ENCODE data around the gene SLC8A1. TPM values are rescaled to one million over a fixed set of nuclear protein-coding genes. Genes with fewer than 3 reads are reported as not detected.

The SLC8A1 gene
- total RNA-seq, 4 donors from 2014 or later = 2.2 to 45.0 (median 9.6) TPM

- no peaks in the 10 kb centered on the region for H3K36me3 ChIP-seq
- H3K4me3 ChIP-seq = no peak overlapping the region
- TF ChIP-seq, protein P1, sequence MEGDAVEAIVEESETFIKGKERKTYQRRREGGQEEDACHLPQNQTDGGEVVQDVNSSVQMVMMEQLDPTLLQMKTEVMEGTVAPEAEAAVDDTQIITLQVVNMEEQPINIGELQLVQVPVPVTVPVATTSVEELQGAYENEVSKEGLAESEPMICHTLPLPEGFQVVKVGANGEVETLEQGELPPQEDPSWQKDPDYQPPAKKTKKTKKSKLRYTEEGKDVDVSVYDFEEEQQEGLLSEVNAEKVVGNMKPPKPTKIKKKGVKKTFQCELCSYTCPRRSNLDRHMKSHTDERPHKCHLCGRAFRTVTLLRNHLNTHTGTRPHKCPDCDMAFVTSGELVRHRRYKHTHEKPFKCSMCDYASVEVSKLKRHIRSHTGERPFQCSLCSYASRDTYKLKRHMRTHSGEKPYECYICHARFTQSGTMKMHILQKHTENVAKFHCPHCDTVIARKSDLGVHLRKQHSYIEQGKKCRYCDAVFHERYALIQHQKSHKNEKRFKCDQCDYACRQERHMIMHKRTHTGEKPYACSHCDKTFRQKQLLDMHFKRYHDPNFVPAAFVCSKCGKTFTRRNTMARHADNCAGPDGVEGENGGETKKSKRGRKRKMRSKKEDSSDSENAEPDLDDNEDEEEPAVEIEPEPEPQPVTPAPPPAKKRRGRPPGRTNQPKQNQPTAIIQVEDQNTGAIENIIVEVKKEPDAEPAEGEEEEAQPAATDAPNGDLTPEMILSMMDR (IDR thresholded peaks at IDR 0.05) = no peak
- H3K4me1 ChIP-seq = peaks cover 0 to 38% (median 0%) of the 10 kb centered on the region in 3 donors
- no peak for DNase-seq
- WGBS, 2 donors = 63 to 69% methylated on average over 2 of the region's 2 CpGs
- intact Hi-C loops (cut with DNase I) = no loop called here
- H3K27ac ChIP-seq = no peak overlapping the region
- H3K9me3 ChIP-seq = no peaks in the 10 kb centered on the region
- H3K27me3 ChIP-seq = no peaks in the 10 kb centered on the region
Measured at GRCh38 chr2:40097691-40098385, 354.1 kb downstream of the SLC8A1 start.

DNA sequence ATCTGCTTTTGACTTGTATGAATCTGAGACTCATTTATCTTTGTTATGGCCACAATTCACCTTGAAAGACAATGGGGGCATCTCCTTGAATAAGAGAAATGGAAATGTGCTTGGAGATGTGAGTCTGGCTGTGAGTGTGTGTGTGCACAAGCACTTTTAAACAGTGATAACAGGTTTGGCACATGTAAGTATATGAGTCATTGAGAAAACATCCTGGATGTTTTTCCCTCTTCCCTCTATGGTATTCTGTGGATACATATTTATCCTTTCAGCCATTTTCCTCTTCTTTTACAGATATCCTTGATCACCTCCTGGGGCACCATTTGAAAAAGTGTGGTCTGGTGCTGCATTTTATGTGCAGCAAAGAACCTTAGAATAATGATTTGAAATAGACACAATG is 355.5 kb downstream of the SLC8A1 start:
- H3K4me3 ChIP-seq = no peak overlapping the region
- peaks cover 0 to 34% (median 0%) of the 10 kb centered on the region in 3 donors for H3K4me1 ChIP-seq
- H3K36me3 ChIP-seq = no peaks in the 10 kb centered on the region
- TF ChIP-seq, protein P1 (IDR thresholded peaks at IDR 0.05) = no peak
- TF ChIP-seq POLR2A (IDR thresholded peaks at IDR 0.05) = no peak
- DNase-seq = no peak
- H3K27ac ChIP-seq = no peak overlapping the region
- intact Hi-C loops (cut with DNase I) = no loop called here
- H3K9me3 ChIP-seq = no peaks in the 10 kb centered on the region
- no peaks in the 10 kb centered on the region for H3K27me3 ChIP-seq

DNA sequence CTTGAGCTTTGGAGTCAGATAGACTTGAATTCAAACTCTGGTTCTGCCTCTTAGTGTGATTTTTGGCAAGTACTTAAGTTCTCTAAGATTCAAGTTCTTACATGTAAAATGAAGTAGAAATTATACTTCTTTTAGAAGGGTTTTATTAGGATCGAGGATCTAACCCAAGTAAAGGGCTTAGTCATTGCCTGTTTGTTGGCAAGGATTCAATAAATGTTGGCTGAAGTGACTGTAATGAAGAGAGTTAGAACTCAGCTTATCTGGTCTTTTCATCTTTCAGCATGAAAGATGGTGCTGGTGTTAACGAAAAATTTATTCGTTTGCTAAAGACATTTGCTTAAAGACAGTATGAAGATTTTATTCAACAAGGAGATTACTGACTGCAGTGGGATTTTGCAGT is 356.9 kb downstream of the SLC8A1 start:
- 13 to 15% methylated on average over 3 of the region's 3 CpGs for whole genome bisulfite sequencing, 2 donors
- H3K27ac ChIP-seq = peak overlapping the region in 2 of 4 donors; percentile 26 to 35
- H3K27me3 ChIP-seq = no peaks in the 10 kb centered on the region
- peaks cover 0 to 34% (median 0%) of the 10 kb centered on the region in 3 donors for H3K4me1 ChIP-seq
- intact Hi-C loops (cut with DNase I) = no loop called here
- no peaks in the 10 kb centered on the region for H3K36me3 ChIP-seq
- TF ChIP-seq, protein P1 (IDR thresholded peaks at IDR 0.05) = no peak
- no peak for TF ChIP-seq POLR2A (IDR thresholded peaks at IDR 0.05)
- DNase-seq = no peak
- H3K4me3 ChIP-seq = no peak overlapping the region
- no peaks in the 10 kb centered on the region for H3K9me3 ChIP-seq

GRCh38 chr2:40094451-40094850 is 357.4 kb downstream of the SLC8A1 start:
- DNase-seq = no peak
- Histone ChIP-seq H3K4me1 (peaks cover 0 to 34% (median 0%) of the 10 kb centered on the region in 3 donors), H3K9me3 (no peaks in the 10 kb centered on the region), H3K36me3 (no peaks in the 10 kb centered on the region), H3K4me3 (no peak overlapping the region), H3K27me3 (no peaks in the 10 kb centered on the region), H3K27ac (peak overlapping the region in 2 of 4 donors; percentile 26 to 35)
- intact Hi-C loops (cut with DNase I) = no loop called here
- WGBS, 2 donors = 68 to 78% methylated on average over 1 of the region's 1 CpG
- TF ChIP-seq POLR2A (IDR thresholded peaks at IDR 0.05) = no peak
- TF ChIP-seq, protein P1 (IDR thresholded peaks at IDR 0.05) = no peak

DNA sequence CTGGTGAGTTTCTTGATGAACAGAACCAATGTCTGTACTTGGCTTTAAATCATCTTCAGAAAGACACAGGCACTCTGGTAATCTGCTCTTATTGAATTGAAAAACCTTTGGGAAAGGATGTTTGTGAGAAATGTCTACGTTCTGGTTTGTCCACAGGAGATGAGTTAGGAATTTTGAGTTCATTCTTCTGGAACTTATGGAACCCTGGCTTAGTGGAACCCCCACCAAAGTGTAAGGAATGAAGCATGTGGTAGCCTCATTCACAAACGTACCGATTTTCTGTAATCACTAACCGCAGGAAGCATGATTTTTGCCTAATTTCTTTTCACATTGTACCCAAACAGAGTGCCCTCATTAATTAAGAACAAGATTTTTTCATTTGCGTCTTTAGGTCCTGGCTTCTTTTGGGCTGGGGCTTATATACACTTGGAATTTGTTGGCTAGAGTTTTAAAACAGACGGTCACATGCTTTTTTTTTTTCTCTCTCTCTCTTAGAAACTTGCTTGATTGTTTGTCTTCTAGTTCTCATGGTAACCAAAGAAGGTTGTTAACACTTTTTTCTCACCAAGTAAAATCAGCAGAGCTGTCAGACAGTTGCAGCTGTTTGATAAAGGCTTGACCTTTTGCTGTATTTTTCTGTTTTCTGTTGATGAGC is 358.7 kb downstream of the SLC8A1 start:
- no peak for TF ChIP-seq POLR2A (IDR thresholded peaks at IDR 0.05)
- TF ChIP-seq, protein P1 (IDR thresholded peaks at IDR 0.05) = no peak
- 34% methylated on average over 6 of the region's 6 CpGs for WGBS, 2 donors
- H3K4me3 ChIP-seq = no peak overlapping the region
- no peaks in the 10 kb centered on the region for H3K36me3 ChIP-seq
- H3K9me3 ChIP-seq = no peaks in the 10 kb centered on the region
- H3K4me1 ChIP-seq = peaks cover 0 to 34% (median 0%) of the 10 kb centered on the region in 3 donors
- no peaks in the 10 kb centered on the region for H3K27me3 ChIP-seq
- H3K27ac ChIP-seq = no peak overlapping the region
- no peak for DNase-seq
- intact Hi-C loops (cut with DNase I) = no loop called here
